KMS-11 (cell line): ENCODE data around the gene SMTNL2.

Experiments
- H2AFZ ChIP-seq: fragments of 200-600 bp; sonication (generic); 2 replicates; pipeline ENCODE4 v1.6.1; 2016; ENCODE audit warnings: antibody characterized with exemption, mixed run types, low read depth
- H3K27ac ChIP-seq: fragments of 200-600 bp; sonication (generic); 2 replicates; pipeline ENCODE4 v1.6.1; 2016; ENCODE audit warnings: mild to moderate bottlenecking, mixed run types
- H3K27me3 ChIP-seq: fragments of 200-600 bp; sonication (generic); 2 replicates; pipeline ENCODE4 v1.6.1; 2017; ENCODE audit warnings: mild to moderate bottlenecking, low read depth, mixed run types, moderate library complexity; ENCODE audit not compliant: insufficient read depth
- H3K36me3 ChIP-seq: fragments of 200-600 bp; sonication (generic); 2 replicates; pipeline ENCODE4 v1.6.1; 2017; ENCODE audit warnings: mild to moderate bottlenecking, mixed run types; ENCODE audit not compliant: insufficient read depth
- H3K4me1 ChIP-seq: fragments of 200-600 bp; sonication (generic); 2 replicates; pipeline ENCODE4 v1.6.1; 2016; ENCODE audit warnings: mild to moderate bottlenecking, low read depth, mixed run types; ENCODE audit not compliant: poor library complexity, severe bottlenecking
- H3K4me2 ChIP-seq: fragments of 200-600 bp; sonication (generic); 2 replicates; pipeline ENCODE4 v1.7.0; 2016; ENCODE audit warnings: mild to moderate bottlenecking, mixed run types
- H3K4me3 ChIP-seq: fragments of 200-600 bp; sonication (generic); IDR thresholded peaks from 2 replicates; pipeline ENCODE4 v1.6.1; 2017; ENCODE audit warnings: low read depth, low read length, mixed read lengths; ENCODE audit not compliant: insufficient read depth
- H3K79me2 ChIP-seq: fragments of 200-600 bp; sonication (generic); 2 replicates; pipeline ENCODE4 v1.6.1; 2016; ENCODE audit warnings: low read depth, mixed run types; ENCODE audit not compliant: insufficient read depth
- H3K9ac ChIP-seq: fragments of 200-600 bp; sonication (generic); 2 replicates; pipeline ENCODE4 v1.6.1; 2016; ENCODE audit warnings: mild to moderate bottlenecking, mixed run types
- H4K20me1 ChIP-seq: fragments of 200-600 bp; sonication (generic); 2 replicates; pipeline ENCODE4 v1.6.1; 2016; ENCODE audit warnings: mild to moderate bottlenecking, mixed run types; ENCODE audit not compliant: insufficient read depth
- CTCF ChIP-seq: fragments of 200-600 bp; sonication (generic); conservative IDR thresholded peaks from 2 replicates; pipeline ENCODE4 v1.6.1; 2017; ENCODE audit warnings: low read depth, mild to moderate bottlenecking, antibody characterized with exemption, low read length, moderate library complexity, mixed read lengths

Gene SMTNL2

GRCh38 chr17:4569591-4569990, 14.7 kb upstream of the SMTNL2 start:
- Histone ChIP-seq H3K4me1 (peaks cover 21% of the 10 kb centered on the region), H3K79me2 (no peaks in the 10 kb centered on the region), H3K9ac (no peak overlapping the region), H2AFZ (no peak overlapping the region), H3K36me3 (no peaks in the 10 kb centered on the region), H3K4me2 (no peak overlapping the region), H3K27me3 (no peaks in the 10 kb centered on the region), H3K27ac (no peak overlapping the region), H3K4me3 (no peak overlapping the region), H4K20me1 (no peaks in the 10 kb centered on the region)
- no peak for TF ChIP-seq CTCF

GRCh38 chr17:4572131-4572530, 12.2 kb upstream of the SMTNL2 start:
- Histone ChIP-seq H3K27ac (no peak overlapping the region), H3K79me2 (no peaks in the 10 kb centered on the region), H3K4me2 (no peak overlapping the region), H3K4me1 (peaks cover 18% of the 10 kb centered on the region), H3K4me3 (no peak overlapping the region), H3K27me3 (no peaks in the 10 kb centered on the region), H3K36me3 (no peaks in the 10 kb centered on the region), H2AFZ (no peak overlapping the region), H4K20me1 (no peaks in the 10 kb centered on the region), H3K9ac (no peak overlapping the region)
- no peak for TF ChIP-seq CTCF

GRCh38 chr17:4573115-4573514, 11.2 kb upstream of the SMTNL2 start:
- H3K27ac ChIP-seq: no peak overlapping the region
- no peaks in the 10 kb centered on the region for H3K27me3 ChIP-seq
- H3K79me2 ChIP-seq: no peaks in the 10 kb centered on the region
- H4K20me1 ChIP-seq: no peaks in the 10 kb centered on the region
- TF ChIP-seq CTCF: no peak
- no peak overlapping the region for H3K9ac ChIP-seq
- no peak overlapping the region for H3K4me3 ChIP-seq
- H3K4me1 ChIP-seq: peaks cover 18% of the 10 kb centered on the region
- no peak overlapping the region for H2AFZ ChIP-seq
- peak overlapping the region; percentile 13; the same call in 1 of the 2 replicates for H3K4me2 ChIP-seq
- H3K36me3 ChIP-seq: no peaks in the 10 kb centered on the region

GRCh38 chr17:4573669-4574068, 10.7 kb upstream of the SMTNL2 start:
- Histone ChIP-seq H3K27ac (no peak overlapping the region), H3K4me3 (no peak overlapping the region), H3K36me3 (no peaks in the 10 kb centered on the region), H2AFZ (peak overlapping the region; percentile 14; the same call in 1 of the 2 replicates), H3K79me2 (no peaks in the 10 kb centered on the region), H3K4me1 (peaks cover 18% of the 10 kb centered on the region), H3K4me2 (peak overlapping the region; percentile 13; the same call in 1 of the 2 replicates), H3K27me3 (no peaks in the 10 kb centered on the region), H4K20me1 (no peaks in the 10 kb centered on the region), H3K9ac (no peak overlapping the region)
- TF ChIP-seq CTCF: no peak
